ENCODE measurements around the gene LRPAP1.

- TF ChIP-seq CTCF (optimal IDR thresholded peaks at IDR 0.05 in 1 of 3, IDR thresholded peaks at IDR 0.05 in 1 of 3, conservative IDR thresholded peaks at IDR 0.05 in 1 of 3; ENCODE audit: extremely low read depth in 1 of 3, insufficient read depth in 2 of 3, low read length in 3 of 3) (no peak), EZH2 (IDR thresholded peaks at IDR 0.05; ENCODE audit: low read length) (no peak)
Measured at GRCh38 chr4:3485011-3485791, 47.0 kb downstream of the LRPAP1 start.

All from keratinocyte (primary cell).